ENCODE measurements around the gene RELB. TPM values are rescaled to one million over a fixed set of nuclear protein-coding genes. Genes with fewer than 3 reads are reported as not detected.

RELB gene
- total RNA-seq, 1 donor from 2014 or later = 17.5 TPM

DNA sequence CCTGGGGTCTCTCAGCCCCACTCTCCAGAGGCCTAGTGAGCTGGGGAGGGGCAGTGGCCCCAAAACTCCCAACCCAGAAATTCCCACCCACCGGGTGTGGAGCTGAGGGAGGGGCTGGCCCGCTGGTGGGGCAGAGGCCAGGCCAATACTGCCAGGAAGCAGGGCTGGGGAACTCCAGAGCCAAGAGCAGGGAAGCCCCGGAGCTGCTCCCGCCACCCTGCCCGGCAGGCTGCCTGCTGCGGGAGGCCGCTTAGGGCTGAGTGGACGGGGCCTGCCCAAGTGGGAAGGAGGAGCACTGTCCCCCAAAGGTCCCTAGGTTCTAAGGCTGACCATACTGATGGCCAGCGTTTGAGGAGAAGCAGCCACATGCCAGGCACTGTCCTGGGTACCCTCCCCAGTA lies 13.0 kb upstream of the RELB start:
- H3K27me3 ChIP-seq = no peaks in the 10 kb centered on the region
- no peak overlapping the region for H3K4me3 ChIP-seq
- no peaks in the 10 kb centered on the region for H3K4me1 ChIP-seq
- no peak for DNase-seq
- no peak overlapping the region for H3K27ac ChIP-seq
- intact Hi-C loops (cut with DNase I) = no loop called here
- no peaks in the 10 kb centered on the region for H3K9me3 ChIP-seq
- TF ChIP-seq, protein P1, sequence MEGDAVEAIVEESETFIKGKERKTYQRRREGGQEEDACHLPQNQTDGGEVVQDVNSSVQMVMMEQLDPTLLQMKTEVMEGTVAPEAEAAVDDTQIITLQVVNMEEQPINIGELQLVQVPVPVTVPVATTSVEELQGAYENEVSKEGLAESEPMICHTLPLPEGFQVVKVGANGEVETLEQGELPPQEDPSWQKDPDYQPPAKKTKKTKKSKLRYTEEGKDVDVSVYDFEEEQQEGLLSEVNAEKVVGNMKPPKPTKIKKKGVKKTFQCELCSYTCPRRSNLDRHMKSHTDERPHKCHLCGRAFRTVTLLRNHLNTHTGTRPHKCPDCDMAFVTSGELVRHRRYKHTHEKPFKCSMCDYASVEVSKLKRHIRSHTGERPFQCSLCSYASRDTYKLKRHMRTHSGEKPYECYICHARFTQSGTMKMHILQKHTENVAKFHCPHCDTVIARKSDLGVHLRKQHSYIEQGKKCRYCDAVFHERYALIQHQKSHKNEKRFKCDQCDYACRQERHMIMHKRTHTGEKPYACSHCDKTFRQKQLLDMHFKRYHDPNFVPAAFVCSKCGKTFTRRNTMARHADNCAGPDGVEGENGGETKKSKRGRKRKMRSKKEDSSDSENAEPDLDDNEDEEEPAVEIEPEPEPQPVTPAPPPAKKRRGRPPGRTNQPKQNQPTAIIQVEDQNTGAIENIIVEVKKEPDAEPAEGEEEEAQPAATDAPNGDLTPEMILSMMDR (IDR thresholded peaks at IDR 0.05) = no peak
- no peak for ATAC-seq
- peaks cover 84% of the 10 kb centered on the region for H3K36me3 ChIP-seq

DNA sequence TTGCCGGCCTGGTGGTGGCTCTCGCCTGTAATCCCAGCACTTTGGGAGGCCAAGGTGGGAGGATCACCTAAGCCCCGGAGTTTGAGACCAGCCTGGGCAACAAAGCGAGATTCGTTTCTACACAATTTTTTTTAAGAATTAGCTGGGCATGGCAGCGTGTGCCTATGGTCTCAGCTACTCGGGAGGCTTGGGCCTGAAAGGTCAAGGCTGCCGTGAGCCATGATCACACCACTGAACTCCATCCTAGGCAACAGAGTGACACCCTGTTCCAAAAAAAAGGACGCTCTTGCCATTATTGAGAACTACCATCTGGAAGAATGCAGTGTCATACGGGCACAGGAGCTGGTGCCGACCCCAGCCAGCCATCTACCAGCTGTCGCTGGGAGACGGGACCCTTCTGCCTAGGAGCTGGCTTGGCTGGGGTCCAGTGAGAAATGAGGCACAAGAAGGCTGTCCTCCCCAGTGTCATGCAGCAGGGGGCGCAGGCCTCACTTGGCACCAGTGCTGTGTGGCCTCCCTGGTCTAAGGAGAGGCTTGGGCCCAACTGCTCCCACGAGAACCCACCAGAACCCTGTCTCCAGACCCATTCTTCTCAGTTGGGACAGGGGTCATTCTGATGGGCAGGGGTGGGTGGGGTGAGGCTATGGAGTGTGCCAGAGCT lies 12.2 kb upstream of the RELB start:
- H3K27ac ChIP-seq = no peak overlapping the region

DNA sequence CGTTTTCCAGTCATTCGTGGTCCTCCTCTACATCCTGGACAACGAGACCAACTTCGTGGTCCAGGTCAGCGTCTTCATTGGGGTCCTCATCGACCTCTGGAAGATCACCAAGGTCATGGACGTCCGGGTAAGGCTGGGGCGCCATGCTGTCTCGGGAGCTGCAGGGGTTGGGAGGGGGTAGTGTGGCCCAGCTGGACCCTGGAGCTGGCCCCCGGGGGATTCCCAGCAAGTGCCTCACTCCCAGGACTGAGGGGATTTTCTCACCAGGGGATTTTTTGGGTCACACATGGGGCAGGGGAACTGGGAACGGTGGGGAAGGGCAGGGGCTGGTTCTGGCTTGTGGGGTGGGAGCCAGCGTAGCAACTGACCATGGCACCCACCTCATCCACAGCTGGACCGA lies 10.8 kb upstream of the RELB start:
- TF ChIP-seq, protein P1 (IDR thresholded peaks at IDR 0.05) = no peak
- H3K27me3 ChIP-seq = no peaks in the 10 kb centered on the region
- H3K4me1 ChIP-seq = no peaks in the 10 kb centered on the region
- H3K27ac ChIP-seq = no peak overlapping the region
- DNase-seq (no peak), ATAC-seq (no peak)
- H3K4me3 ChIP-seq = no peak overlapping the region
- H3K36me3 ChIP-seq = peaks cover 64% of the 10 kb centered on the region
- intact Hi-C loops (cut with DNase I) = no loop called here
- no peaks in the 10 kb centered on the region for H3K9me3 ChIP-seq

More for the DNA sequence above, 12.2 kb upstream of the RELB start:
- no peak overlapping the region for H3K4me3 ChIP-seq
- DNase-seq (peak; percentile 78), ATAC-seq (peak; percentile 63)
- H3K9me3 ChIP-seq = no peaks in the 10 kb centered on the region
- no peaks in the 10 kb centered on the region for H3K4me1 ChIP-seq
- intact Hi-C loops (cut with DNase I) = no loop called here
- H3K27me3 ChIP-seq = no peaks in the 10 kb centered on the region
- peaks cover 77% of the 10 kb centered on the region for H3K36me3 ChIP-seq
- TF ChIP-seq, protein P1 (IDR thresholded peaks at IDR 0.05) = peak; percentile 38

DNA sequence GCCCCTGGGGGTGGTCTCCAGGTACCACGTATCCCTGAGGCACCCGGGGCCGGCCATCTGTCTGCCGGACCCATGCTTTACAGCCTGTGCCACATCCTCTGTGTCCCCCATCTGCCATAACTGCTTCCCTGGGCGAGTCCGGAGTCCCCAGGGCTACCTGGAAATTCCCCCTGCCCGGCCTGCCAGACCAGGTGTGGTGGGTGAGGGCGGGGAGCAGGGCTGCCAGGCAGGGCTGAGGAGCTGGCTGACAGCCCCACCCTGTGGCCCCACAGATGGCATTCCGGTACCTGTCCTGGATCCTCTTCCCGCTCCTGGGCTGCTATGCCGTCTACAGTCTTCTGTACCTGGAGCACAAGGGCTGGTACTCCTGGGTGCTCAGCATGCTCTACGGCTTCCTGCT lies 10.3 kb upstream of the RELB start:
- ATAC-seq (no peak), DNase-seq (no peak)
- Histone ChIP-seq H3K4me1 (no peaks in the 10 kb centered on the region), H3K36me3 (peaks cover 60% of the 10 kb centered on the region), H3K4me3 (no peak overlapping the region), H3K27ac (no peak overlapping the region), H3K9me3 (no peaks in the 10 kb centered on the region), H3K27me3 (no peaks in the 10 kb centered on the region)
- intact Hi-C loops (cut with DNase I) = no loop called here
- TF ChIP-seq, protein P1 (IDR thresholded peaks at IDR 0.05) = no peak

DNA sequence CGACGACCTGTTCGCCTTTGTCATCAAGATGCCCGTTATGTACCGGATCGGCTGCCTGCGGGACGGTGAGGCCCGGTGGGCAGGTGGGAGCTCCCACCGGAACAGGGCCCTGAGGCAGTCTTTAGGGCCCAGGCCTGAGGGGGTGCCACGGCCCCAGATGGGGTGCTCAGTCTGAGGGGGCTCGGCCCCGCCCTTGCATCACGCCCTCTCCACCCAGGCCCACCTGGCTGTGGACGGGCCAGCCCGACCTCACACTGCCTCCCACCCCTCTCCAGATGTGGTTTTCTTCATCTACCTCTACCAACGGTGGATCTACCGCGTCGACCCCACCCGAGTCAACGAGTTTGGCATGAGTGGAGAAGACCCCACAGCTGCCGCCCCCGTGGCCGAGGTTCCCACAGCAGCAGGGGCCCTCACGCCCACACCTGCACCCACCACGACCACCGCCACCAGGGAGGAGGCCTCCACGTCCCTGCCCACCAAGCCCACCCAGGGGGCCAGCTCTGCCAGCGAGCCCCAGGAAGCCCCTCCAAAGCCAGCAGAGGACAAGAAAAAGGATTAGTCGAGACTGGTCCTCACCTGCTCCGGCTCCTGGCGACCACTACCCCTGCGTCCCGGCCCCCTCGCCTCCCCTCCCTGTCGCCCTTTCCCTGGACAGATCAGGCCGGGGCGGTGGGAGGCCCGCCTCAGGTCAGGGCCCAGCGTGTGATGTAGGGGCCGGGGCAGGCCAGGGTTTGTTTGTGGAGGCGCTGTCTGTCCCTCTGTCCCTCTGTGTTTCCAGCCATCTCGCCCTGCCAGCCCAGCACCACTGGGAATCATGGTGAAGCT lies 8.7 kb upstream of the RELB start:
- no peak for DNase-seq
- intact Hi-C loops (cut with DNase I) = no loop called here
- H3K36me3 ChIP-seq = peaks cover 46% of the 10 kb centered on the region

More for the DNA sequence above, 8.7 kb upstream of the RELB start:
- H3K9me3 ChIP-seq = no peaks in the 10 kb centered on the region
- H3K4me3 ChIP-seq = no peak overlapping the region
- ATAC-seq = no peak
- H3K27ac ChIP-seq = no peak overlapping the region
- no peaks in the 10 kb centered on the region for H3K4me1 ChIP-seq
- no peaks in the 10 kb centered on the region for H3K27me3 ChIP-seq
- TF ChIP-seq, protein P1 (IDR thresholded peaks at IDR 0.05) = no peak

All from upper lobe of right lung (tissue), 1 donor.